Stimulated activated CD4-positive, alpha-beta T cell treated with anti-CD3 and anti-CD28 coated beads, Interleukin-15, amount 100 ng/mL, for 1 hour (primary cell): ENCODE results near the gene THAP12.
A peak's percentile ranks its signal among the peaks of the same experiment; 100 is the strongest.
"Not testable (repeated sequence)": the region's sequence is repeated elsewhere in the genome, so short reads cannot be mapped to it uniquely, and the experiment has no call there.

Experiments
- DNase-seq, 2 donors: peaks; one replicate each; pipeline ENCODE4 v3.0.0-alpha.2; 2020; ENCODE audit warnings: low read depth in 1 of 2, low spot score in 1 of 2

Gene THAP12

DNA sequence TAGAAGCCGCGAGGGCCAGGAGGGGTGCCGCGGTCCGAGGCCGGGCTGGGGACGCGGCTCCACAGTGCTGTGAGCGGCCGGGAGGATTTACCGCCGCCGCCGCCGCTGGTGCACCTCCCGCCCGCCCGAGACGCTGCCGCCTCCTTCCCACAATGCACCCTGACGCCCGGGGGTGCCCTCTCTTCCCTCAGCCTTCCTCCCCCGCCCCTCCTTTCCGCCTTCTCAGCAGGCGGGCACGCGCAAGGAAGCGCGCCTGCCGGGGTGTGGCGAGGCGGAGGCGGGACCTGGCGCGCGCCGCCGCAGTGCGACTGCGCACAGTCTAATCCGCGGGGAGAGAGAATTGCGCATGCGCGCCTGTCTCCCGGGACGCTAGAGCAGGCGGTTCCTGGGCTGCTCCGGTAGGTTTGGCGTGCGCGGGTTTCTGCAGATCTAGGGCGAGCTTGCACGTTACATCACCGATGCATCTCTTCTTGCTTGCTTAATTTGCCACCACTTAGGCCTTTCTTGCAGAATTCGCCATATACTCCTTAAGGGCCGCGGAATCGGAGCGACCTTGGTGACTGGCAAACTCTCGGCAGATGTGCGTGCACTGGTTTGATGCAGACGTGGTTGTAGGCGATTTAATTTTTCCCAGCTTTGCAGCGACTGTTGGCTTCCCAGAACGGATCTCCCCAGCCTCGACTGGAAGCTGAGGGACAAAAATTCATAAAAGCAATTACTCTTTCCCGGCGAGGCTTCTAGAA, at the start of gene THAP12, which contains the start of gene GVQW3:
Gene THAP12, minus strand, starts transcription at position 156 of the 743 bp plus-strand sequence. CDS start 296 bp downstream, outside the sequence.
Gene GVQW3, plus strand, starts transcription at position 347 of the 743 bp plus-strand sequence. CDS start 506 bp downstream, outside the sequence.
- DNase-seq: peak; percentile 94 to 96

- no peak for DNase-seq
Observed at GRCh38 chr11:76426660-76427059, 45.7 kb upstream of the THAP12 start.

GRCh38 chr11:76424891-76425290, 44.0 kb upstream of the THAP12 start:
- no peak for DNase-seq

- DNase-seq: no peak
Observed at GRCh38 chr11:76424379-76424778, 43.4 kb upstream of the THAP12 start.

GRCh38 chr11:76419896-76420295, 39.0 kb upstream of the THAP12 start:
- no peak for DNase-seq

DNA sequence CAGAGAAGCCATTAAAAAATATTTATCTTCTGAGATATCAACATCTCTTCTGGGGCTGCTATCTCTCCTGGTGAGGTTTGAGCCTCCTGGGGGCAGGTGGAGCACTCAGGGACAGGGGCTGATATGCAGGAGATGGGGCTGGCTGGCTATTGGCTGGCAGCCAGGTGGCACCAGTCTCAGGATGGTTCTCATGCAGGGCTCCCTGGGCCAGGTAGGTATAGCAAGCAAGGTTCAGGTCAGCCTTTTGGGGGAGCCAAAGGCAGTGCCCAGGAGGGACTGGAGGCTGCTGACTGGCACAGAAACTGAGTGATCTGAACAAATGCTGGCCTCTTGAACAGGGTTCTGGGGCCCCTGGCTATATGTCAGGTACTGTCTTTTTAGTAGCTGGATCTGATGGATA, 34.1 kb upstream of the THAP12 start:
- DNase-seq: no peak

DNA sequence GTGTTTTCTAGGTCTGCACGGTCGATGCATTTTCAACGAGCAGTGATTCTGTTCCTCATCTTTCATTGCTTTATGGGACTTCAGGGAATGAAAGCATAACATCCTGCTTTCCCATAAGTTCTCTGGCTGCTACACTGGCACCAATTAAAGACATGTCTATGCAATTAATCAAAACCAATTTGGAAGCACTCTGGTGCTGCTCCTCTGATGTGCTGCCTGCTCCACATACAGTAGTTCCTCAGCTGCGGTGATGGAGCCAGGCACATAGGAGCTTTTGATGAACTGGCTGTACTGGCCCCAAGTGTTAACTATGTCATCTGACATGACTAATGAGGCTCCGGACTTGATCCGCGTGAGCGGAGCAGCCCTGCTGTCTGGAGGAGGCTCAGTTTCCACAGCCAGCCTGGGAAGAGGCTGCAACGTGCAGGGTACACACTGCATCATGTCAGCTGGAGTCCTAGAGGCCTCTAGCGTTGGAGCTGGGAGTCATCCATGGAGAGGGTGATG, 30.0 kb upstream of the THAP12 start:
- DNase-seq: no peak

GRCh38 chr11:76408171-76408965, 27.4 kb upstream of the THAP12 start:
- no peak for DNase-seq

DNA sequence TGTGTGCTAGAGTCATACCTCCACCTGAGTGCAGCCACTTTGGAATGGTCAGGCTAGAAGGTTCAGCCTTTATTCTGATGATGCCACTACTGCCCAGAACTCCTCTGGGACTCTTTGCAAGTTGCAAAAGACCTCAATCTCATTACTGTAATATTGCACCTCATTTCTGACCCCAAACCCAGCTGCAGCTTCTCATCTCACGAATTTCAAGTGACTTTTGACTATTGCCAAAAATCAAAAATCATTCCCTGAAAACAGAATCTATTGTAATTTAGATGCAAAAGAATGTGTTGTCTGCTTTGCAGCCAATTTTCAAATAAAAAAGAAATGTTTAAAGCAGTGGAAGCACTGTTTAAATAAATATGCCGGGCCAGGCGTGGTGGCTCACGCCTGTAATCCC, 25.4 kb upstream of the THAP12 start:
- DNase-seq: no peak

- not testable (repeated sequence) for DNase-seq
Observed at GRCh38 chr11:76401484-76401883, 20.6 kb upstream of the THAP12 start.

DNA sequence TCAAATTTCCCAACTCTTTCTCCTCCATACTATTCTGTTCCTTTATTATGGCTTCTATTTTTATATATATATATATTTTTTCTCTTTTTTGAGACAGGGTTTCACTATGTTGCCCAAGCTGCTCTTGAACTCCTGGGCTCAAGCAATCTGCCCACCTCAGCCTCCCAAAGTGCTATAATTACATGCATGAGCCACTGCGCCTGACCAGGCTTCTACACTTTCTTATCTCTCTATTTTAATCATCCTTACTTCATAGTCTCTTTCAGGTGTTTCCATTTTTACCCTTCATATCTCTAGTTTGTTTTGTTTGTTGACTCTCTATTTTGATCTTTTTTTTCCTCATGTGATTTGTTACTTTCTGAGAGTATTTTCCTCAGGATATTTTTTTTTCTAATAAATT, 20.0 kb upstream of the THAP12 start:
- DNase-seq: no peak

- DNase-seq: no peak
Observed at GRCh38 chr11:76397383-76397782, 16.5 kb upstream of the THAP12 start.

- DNase-seq: no peak
Observed at GRCh38 chr11:76395296-76395695, 14.4 kb upstream of the THAP12 start.

DNA sequence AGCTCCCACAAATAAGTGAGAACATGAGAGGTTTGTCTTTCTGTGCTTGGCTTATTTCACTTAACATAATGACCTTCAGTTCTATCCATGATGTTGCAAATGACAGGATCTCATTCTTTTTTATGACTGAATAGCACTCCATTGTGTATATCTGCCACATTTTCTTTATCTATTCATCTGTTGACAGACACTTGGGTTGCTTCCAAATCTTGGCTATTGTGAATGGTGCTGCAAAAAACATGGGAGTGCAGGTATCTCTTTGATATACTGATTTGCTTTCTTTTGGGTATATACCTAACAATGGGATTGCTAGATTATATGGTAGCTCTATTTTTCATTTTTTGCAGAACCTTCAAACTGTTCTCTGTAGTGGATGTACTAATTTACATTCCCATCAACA, 13.5 kb upstream of the THAP12 start:
- DNase-seq: no peak

- no peak for DNase-seq
Observed at GRCh38 chr11:76392870-76393269, 11.9 kb upstream of the THAP12 start.

- no peak for DNase-seq
Observed at GRCh38 chr11:76391811-76392475, 11.0 kb upstream of the THAP12 start.

- DNase-seq: no peak
Observed at GRCh38 chr11:76391021-76391420, 10.1 kb upstream of the THAP12 start.

DNA sequence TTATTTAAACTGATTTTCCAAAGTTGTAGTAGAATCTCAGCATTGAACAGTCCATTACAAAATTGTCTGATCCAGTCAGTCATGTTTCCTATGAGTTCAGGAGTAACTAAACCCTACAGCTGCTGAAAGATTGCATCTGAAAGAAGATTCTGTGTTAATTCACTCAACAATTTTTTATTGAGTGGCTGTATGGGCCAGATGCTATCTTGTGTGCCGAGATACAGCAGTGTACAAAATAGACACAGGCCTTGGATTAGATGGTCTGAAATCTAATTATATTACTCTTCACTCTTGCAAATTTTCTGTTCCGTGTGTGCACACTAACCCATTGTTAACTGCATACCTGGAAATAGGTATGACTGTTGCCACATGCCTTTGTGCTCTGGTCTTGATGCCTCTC, 7.5 kb upstream of the THAP12 start:
- DNase-seq: no peak

DNA sequence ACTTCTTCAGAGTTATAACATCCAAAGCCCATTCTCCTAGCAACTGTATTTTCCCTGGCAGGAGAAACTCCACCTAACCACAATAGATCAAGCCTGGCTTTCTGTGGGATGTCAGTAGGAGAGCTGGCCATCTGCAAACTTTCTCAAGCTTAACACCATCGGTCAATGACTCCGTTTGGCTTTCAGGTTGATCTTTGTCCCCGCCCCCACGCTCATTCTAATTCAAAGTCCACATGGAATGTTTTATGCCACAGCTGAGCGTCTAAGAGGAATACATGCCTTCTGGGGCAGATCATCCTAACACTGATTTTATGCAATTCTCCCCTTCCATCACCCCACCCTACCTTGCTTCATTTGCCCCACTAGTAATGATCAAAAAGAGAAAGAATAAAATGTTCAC, 5.0 kb upstream of the THAP12 start:
- no peak for DNase-seq

GRCh38 chr11:76382209-76382608, 1.3 kb upstream of the THAP12 start:
- DNase-seq: no peak

DNA sequence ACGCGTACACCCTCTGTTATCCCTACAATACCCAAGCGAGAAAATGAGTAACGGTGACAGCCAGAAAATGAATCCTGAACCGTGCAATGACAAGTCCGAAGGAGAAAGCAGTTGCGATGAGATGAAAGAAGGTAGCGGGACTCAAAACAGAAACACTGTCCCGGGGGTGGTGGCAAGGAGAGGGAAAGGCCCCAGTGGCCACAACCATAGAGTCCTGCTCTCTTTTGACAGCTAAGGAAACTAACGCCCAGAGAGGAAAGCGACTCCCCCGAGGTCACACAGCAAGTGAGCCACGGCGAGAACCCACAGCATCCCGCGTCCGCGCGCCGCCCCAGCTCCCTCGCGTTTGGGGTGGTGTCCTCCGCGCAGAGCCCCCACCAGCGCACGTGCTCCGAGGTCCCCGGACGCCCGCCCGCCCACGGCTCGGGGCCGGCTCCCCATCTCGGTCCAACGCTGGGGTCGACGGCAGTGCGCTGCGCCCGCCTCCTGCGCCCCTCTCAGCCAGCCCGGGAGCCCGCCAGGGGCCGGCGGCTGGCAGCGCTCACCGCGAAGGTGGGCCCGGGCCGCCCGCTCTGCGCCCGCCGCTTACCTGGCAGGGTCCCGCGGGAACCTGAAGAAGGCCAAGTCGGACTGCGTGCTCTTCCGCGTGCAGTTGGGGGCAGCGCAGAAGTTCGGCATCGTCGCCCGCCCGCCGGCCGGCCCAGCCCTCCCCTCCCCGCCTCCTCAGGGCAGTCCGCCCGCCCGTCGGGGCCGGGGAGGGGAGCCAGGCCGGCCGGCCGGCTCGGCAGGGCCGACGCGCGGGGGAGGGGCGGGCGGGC, 564 bp downstream of the THAP12 start:
- peak; percentile 2 to 40 for DNase-seq
